GM21367 (cell line): Measurements from ENCODE around the gene CHRNB1.

Experiments
- ATAC-seq: cut with Tn5 transposase; IDR thresholded peaks from one replicate; pipeline ENCODE4 v1.9.1; 2021; ENCODE audit not compliant: unreplicated experiment

The CHRNB1 gene

GRCh38 chr17:7437950-7438614 is 6.8 kb upstream of the CHRNB1 start:
- no peak for ATAC-seq

GRCh38 chr17:7438656-7439460 is 6.0 kb upstream of the CHRNB1 start:
- ATAC-seq: no peak

GRCh38 chr17:7439462-7440112 is 5.3 kb upstream of the CHRNB1 start, which contains the start of gene FGF11:
TSS of gene FGF11 (plus strand) at chr17:7439512. CDS start at chr17:7439621, 109 bp downstream.
- ATAC-seq: no peak

- no peak for ATAC-seq
These were observed 4.6 kb upstream of the CHRNB1 start for GRCh38 chr17:7440113-7440833.

GRCh38 chr17:7440834-7441195 is 4.0 kb upstream of the CHRNB1 start:
- no peak for ATAC-seq

GRCh38 chr17:7441266-7441665 is 3.6 kb upstream of the CHRNB1 start:
- no peak for ATAC-seq

GRCh38 chr17:7442142-7442541 is 2.7 kb upstream of the CHRNB1 start:
- no peak for ATAC-seq

- ATAC-seq: no peak
These were observed 1.1 kb upstream of the CHRNB1 start for GRCh38 chr17:7443499-7444485.

- ATAC-seq: no peak
These were observed 733 bp downstream of the CHRNB1 start for GRCh38 chr17:7445619-7445968.

GRCh38 chr17:7448461-7448860 is 3.6 kb downstream of the CHRNB1 start:
- ATAC-seq: no peak

GRCh38 chr17:7459961-7460545 is 15.2 kb downstream of the CHRNB1 start:
- ATAC-seq: no peak

- no peak for ATAC-seq
These were observed 16.2 kb downstream of the CHRNB1 start for GRCh38 chr17:7460850-7461660.

GRCh38 chr17:7462474-7463371 is 17.9 kb downstream of the CHRNB1 start:
- ATAC-seq: no peak

GRCh38 chr17:7463372-7463846 is 18.5 kb downstream of the CHRNB1 start:
- no peak for ATAC-seq

GRCh38 chr17:7464081-7464480 is 19.2 kb downstream of the CHRNB1 start:
- no peak for ATAC-seq

GRCh38 chr17:7465597-7466275 is 20.9 kb downstream of the CHRNB1 start:
- ATAC-seq: no peak

- no peak for ATAC-seq
These were observed 21.4 kb downstream of the CHRNB1 start for GRCh38 chr17:7466318-7466638.
